NCI-H2227 (cell line): ENCODE data around the gene ZGLP1.

ENCODE experiments used
- DNase-seq: peaks from one replicate; lab custom pipeline; 2025; ENCODE audit not compliant: unreplicated experiment; lab: John Stamatoyannopoulos, UW

Gene ZGLP1

DNA sequence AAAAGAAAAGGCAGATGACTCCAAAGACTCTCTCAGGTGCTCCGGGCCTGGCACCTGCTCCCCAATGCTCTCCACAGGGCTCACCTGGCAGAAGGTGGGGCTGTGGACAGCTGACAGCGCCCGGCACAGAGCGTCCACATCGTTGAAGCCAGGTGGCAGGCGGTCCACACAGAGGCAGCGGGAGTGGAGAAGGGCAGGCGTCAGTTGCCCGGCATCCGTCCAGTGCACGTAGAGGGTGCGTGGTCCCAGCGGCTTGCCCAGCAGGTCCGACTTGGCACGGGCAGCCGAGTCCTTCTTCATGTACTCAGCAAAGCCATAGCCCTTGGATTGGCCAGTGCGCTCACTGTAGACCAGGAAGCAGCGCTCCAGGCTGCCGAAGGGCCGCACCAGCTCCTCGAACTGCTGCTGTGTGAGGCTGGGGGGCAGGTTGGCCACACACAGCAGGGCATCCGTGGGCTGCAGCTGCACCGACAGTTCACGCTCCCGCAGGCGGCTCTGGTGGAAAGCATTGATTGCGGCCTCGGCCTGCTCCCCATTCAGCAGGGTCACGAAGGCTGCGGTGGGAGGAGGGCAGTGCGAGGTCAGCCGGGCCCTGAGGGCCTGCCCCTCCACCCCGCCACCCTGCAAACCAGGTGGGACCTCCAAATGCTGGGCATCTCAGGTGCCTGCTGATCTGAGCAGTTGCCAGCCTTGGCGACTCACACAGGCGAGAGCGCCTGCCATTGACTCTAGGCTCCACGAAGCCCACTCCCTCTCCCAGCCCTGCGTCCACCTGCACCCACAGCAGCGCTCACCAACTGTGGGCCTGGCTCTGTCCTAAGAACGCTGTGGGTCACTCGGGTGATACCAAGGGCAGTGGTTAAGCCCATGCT lies 19.2 kb upstream of the ZGLP1 start:
- DNase-seq = no peak

DNA sequence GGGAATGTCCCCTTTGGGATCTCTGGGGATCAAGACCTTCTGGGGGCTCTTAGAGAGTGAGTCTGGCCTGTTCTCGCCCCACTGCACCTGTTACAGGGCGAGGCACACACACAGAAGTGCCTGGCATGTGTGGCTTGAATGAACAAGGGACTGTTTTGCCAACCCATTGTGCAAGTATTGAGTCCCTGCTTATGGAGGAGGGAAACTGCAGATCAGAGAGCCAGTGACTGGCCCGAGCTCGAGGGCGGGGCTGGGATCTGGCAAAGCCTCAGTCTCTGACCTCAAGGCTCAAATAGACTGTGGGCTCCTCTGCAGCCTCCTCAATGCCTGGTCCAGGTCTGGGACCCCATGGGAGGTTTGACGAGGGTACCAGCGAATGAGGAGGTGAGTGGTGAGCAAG lies 18.2 kb upstream of the ZGLP1 start:
- no peak for DNase-seq

GRCh38 chr19:10325732-10326131 lies 16.1 kb upstream of the ZGLP1 start:
- DNase-seq = no peak

- DNase-seq = no peak
Measured at GRCh38 chr19:10321874-10322835, 12.5 kb upstream of the ZGLP1 start.

- no peak for DNase-seq
Measured at GRCh38 chr19:10321417-10321797, 11.8 kb upstream of the ZGLP1 start.

GRCh38 chr19:10320602-10321416 lies 11.2 kb upstream of the ZGLP1 start:
- DNase-seq = no peak

DNA sequence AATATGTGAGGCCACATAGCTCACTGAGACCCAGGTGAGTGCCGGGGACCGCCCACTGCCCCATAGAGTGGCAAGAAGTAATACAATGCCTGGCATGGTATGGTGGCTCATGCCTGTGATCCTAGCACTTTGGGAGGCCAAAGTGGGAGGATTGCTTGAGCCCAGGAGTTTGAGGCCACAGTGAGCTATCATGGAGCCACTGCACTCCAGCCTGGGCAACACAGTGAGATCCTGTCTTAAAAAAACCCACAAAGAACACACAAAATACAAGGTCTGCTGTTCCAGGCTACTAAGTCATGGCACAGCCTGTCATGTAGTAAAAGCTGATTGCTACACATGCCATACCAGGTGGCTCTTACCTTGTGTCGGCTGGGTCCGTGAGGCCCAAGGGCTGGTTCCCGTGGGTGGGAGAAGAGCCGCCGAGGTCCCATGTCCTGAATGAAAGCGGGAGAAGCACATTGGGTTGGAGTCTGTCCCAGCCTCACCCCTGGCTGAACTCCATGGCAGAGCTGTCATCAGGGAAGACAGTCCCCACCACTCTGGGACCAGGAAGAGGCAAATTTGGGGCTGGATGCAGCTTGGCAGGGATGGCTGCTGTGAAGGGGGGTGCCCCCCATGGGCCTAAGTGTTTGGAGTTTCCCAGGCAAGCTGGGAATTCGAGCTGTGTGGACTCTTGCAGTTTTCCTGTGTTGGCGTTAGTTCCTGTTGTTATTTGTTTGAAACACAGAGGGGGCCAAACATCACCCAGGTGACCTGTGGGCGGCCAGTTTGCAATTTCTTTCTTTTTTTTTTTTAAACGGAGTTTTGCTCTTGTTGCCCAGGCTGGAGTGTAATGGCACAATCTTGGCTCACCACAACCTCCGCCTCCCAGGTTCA lies 9.4 kb upstream of the ZGLP1 start:
- no peak for DNase-seq

GRCh38 chr19:10317857-10318462 lies 8.3 kb upstream of the ZGLP1 start:
- no peak for DNase-seq

- no peak for DNase-seq
Measured at GRCh38 chr19:10317045-10317856, 7.6 kb upstream of the ZGLP1 start.

DNA sequence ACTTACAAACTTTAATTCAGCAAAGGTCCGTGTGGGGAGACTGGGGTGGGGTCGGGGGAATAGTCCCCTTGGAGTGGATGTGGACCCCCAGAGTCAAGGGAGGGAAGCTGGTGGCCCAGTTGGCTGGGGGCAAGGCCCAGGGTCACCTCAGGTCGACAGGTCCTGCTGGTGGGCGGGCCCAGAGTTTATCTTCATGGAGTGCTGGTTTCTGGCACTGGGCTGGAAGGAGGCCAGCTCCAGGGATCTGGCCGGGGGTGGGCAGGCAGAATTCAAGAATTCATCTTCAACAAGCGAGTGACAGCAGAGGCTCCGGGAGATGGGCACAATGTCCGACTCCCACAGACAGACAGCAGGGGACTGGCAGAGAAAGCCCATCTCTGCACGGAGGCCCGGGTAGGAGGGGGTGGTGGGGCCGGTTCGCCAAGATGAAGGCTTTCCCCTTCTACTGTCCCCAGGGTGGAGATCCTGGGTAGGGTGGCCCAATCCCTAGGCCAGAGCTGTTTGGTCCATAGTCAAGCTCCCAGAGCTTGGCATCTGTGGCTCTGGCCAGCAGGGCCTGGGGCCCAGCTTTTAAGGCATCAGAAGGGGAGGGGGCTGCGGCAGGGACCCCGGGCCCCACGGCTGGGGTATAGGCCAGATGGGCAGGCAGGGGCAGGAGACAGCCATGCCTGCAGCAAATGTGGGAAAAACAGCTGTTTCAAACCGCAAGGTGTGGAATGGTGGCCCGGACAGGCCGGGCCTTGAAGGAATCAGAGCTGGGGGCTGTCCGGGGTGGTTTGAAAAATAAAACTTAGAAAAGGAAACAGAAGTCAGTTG lies 6.8 kb upstream of the ZGLP1 start:
- DNase-seq = no peak

- DNase-seq = peak; percentile 86
Measured at GRCh38 chr19:10315335-10316214, 6.0 kb upstream of the ZGLP1 start, which contains the start of gene FDX2. FDX2 (minus strand) TSS chr19:10316015; CDS start chr19:10315996, 19 bp downstream.

GRCh38 chr19:10306327-10306726 lies 3.3 kb downstream of the ZGLP1 start:
- no peak for DNase-seq

DNA sequence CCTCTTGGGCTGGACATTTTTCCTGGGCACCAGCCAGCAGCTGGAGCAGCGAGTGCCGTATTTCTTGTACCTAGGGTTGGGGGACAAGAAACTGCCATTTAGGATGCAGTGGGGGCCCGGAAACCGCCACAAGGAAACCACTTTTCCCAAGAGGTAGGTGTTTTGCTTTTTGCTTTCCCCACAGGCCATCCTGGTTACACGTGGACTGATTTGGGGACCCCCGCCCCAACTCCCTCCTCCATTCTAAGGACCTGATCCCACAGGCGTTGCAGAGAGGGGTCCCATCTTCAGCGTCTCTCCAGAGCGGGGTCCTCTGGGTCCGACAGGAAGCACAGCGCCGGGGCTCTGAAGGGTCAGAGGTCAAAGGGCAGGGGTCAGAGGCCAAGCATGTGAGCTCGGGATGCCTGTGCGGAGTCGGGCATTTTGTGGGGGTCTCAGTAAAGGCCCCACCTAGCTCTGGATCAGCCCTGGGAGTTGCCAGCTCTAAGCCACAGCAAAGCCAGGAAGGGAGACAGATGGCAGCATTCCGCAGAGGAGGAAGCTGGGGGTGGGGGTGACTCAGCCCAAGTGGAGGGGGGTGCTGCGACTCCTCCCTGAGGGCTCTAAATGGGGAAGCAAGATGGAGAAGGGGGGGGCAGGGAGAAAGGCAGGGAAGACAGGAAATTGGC lies 4.3 kb downstream of the ZGLP1 start:
- no peak for DNase-seq

GRCh38 chr19:10299545-10300458 lies 9.8 kb downstream of the ZGLP1 start:
- no peak for DNase-seq

DNA sequence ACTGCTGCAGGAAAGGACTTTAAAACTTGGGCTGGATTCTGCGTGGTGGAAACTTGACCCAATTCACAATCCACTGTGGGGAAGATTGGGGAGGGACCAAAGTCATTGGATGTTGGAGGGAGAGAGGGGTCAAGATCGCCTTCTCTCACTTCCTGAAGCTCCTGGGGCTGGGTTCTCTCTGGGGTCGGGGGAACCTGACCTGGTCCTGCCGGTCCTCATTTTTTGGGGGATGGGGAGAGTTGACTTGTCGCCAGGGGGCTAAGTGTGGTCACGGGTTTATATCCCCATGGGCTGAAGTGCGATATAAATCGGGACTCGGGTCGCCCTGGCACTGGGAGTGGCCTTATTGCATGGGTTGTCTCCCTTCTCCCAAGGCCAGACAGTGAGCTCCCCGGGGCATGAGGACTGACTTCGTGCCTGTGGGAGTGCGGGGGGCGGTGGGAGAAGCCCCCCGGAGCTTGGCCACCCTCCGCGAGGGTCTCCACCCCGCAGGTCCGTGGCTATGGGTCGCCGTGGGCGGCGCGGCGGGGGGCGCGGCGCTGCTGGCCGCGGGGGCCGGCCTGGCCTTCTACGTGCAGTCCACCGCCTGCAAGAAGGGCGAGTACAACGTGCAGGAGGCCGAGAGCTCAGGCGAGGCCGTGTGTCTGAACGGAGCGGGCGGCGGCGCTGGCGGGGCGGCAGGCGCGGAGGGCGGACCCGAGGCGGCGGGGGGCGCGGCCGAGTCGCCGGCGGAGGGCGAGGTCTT lies 13.6 kb downstream of the ZGLP1 start:
- DNase-seq = no peak
